HFF-Myc (cell line): ENCODE results near the gene SPTLC3.
A peak's percentile ranks its signal among the peaks of the same experiment; 100 is the strongest.

Experiments used
- DNase-seq: peaks from one replicate; pipeline ENCODE4 v3.0.0-alpha.2; 2011; ENCODE audit warnings: low read depth; ENCODE audit errors: extremely low read depth
- H3K4me3 ChIP-seq: replicated peaks from 2 replicates; pipeline ENCODE4 v1.5.1; 2011; ENCODE audit warnings: low read depth, mild to moderate bottlenecking, control low read depth, low read length
- CTCF ChIP-seq: IDR thresholded peaks from 2 replicates; pipeline ENCODE4 v1.5.1; 2012; ENCODE audit warnings: mild to moderate bottlenecking, low read depth, low read length, control low read depth; ENCODE audit errors: missing control alignments

The SPTLC3 gene

GRCh38 chr20:13202565-13202964 is 193.8 kb downstream of the SPTLC3 start:
- no peak for DNase-seq
- no peak overlapping the region for H3K4me3 ChIP-seq
- no peak for TF ChIP-seq CTCF

GRCh38 chr20:13205425-13205824 is 196.7 kb downstream of the SPTLC3 start:
- H3K4me3 ChIP-seq = no peak overlapping the region
- DNase-seq = no peak
- TF ChIP-seq CTCF = no peak

DNA sequence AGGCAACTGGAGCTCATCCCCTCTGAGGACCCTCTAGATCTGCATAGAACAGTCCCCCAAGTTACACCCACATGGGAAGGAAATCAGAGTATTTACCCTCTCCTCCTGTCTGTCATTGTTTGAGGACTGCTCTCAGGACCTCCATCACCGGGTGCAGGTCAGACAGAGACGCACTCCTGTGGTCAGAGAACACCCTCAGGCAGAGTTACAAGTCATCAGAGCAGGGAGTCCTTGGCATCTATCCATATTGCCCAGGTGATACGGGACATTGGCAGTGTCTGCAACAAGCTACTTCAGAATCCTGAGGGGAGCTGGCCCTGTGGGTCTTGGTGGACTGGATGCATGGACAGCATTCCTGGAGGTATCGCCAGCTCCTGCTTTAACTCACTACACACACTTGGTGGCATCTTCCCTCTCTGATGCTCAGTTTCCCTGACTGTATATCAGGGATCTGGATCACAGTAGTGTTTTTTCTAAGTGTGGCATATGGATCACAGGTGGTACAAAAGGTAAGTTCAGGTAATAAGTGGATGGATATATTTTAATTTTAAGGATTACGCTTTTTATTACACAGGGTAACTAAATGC is 197.2 kb downstream of the SPTLC3 start:
- H3K4me3 ChIP-seq = no peak overlapping the region
- no peak for DNase-seq
- no peak for TF ChIP-seq CTCF

DNA sequence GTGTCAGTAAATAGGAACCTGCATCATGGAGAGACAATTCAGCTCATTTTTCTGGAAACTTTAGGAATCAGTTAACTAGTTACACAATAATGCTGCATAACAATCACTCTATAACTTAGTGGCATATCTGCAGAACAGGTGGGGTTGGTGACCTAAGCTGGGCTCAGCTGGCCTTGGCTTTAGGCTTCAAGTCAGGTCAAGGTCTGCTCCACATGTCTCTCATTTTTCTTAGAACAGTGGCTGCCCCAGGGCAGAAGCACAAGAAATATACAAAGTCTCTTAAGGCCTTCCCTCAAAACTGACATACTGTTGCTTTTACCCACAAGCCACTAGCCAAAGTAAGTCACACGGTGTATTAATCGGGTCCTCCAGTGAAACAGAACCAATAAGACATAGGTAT is 198.2 kb downstream of the SPTLC3 start:
- DNase-seq = no peak
- TF ChIP-seq CTCF = no peak
- no peak overlapping the region for H3K4me3 ChIP-seq

DNA sequence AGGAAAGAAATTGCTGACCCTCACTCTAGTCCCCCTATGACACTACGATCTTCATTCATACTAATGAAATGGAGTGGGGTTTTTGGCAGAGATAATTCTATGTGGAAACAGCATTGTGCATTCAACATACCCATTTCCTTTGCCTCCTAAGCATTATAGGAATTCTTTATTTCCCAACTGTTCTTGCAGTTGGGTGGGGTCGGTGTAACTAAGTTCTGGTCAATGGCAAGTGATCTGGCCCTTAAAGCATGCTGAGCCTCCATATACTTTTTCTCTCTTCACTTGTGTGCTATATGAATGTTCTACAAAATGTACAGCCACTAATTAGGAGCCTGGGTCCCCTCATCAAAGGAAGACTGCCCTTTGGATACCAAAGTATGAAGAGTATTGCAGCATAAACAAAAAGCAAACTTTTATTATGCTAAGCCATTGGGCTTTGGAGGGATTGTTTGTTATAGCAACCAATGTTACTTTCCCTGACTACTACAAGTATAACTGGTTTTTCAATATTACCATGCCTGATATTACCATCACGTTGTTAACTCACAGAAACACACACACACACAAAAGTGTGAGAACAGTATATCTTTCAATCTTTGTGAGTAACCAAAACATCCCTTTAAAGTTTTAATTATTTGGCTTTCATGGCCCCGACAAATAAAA is 203.3 kb downstream of the SPTLC3 start:
- no peak for TF ChIP-seq CTCF
- DNase-seq = no peak
- no peak overlapping the region for H3K4me3 ChIP-seq

- H3K4me3 ChIP-seq = no peak overlapping the region
- DNase-seq = peak; percentile 19
- no peak for TF ChIP-seq CTCF
Observed at GRCh38 chr20:13212750-13213149, 204.0 kb downstream of the SPTLC3 start.
